Keratinocyte (primary cell): ENCODE data around the gene SLC43A3. TPM values are rescaled to one million over a fixed set of nuclear protein-coding genes. Genes with fewer than 3 reads are reported as not detected.

ENCODE experiments used
- DNase-seq: peaks from one replicate; pipeline ENCODE4 v3.0.0-alpha.2; 2011; ENCODE audit warnings: low read depth, missing footprints, low spot score
- FAIRE-seq: peaks from 2 replicates; lab custom pipeline; 2011; peaks lifted over from hg19 to GRCh38; lab: Jason Lieb, UNC
- H2AFZ ChIP-seq: 2 replicates; pipeline ENCODE4 v1.6.0; 2012; ENCODE audit warnings: low read length, control low read depth, inconsistent platforms; ENCODE audit not compliant: control insufficient read depth
- H3K27ac ChIP-seq: 2 replicates; pipeline ENCODE4 v1.5.1; 2011; ENCODE audit warnings: low read length; ENCODE audit not compliant: control insufficient read depth, insufficient read depth
- H3K27me3 ChIP-seq: 3 replicates; pipeline ENCODE4 v1.6.0; 2011; ENCODE audit warnings: low read length; ENCODE audit not compliant: control insufficient read depth, insufficient read depth; ENCODE audit errors: extremely low read depth
- H3K36me3 ChIP-seq, 2 experiments: 2 replicates in 1 of 2; 3 replicates in 1 of 2; pipeline ENCODE4 v1.5.1; 2011; ENCODE audit warnings: low read length in 2 of 2, mild to moderate bottlenecking in 1 of 2; ENCODE audit not compliant: control insufficient read depth in 2 of 2, insufficient read depth in 2 of 2; ENCODE audit errors: extremely low read depth in 1 of 2
- H3K4me1 ChIP-seq: 3 replicates; pipeline ENCODE4 v1.5.1; 2011; ENCODE audit warnings: low read length; ENCODE audit not compliant: control insufficient read depth, insufficient read depth; ENCODE audit errors: extremely low read depth
- H3K4me2 ChIP-seq: 3 replicates; pipeline ENCODE4 v1.6.0; 2011; ENCODE audit warnings: low read depth, low read length; ENCODE audit not compliant: control insufficient read depth, insufficient read depth; ENCODE audit errors: extremely low read depth
- H3K4me3 ChIP-seq, 3 experiments: fragments of 200-600 bp in 1 of 3; sonication (generic) in 1 of 3; 2 replicates in 2 of 3; 3 replicates in 1 of 3; pipeline ENCODE4 v1.5.1; 2011 to 2016; ENCODE audit warnings: low read length in 3 of 3, mild to moderate bottlenecking in 3 of 3, control low read depth in 2 of 3, inconsistent platforms in 1 of 3, low read depth in 1 of 3, mixed read lengths in 1 of 3, mixed run types in 1 of 3, moderate library complexity in 1 of 3; ENCODE audit not compliant: control insufficient read depth in 2 of 3, insufficient read depth in 2 of 3; ENCODE audit errors: extremely low read depth in 1 of 3
- H3K79me2 ChIP-seq: 2 replicates; pipeline ENCODE4 v1.6.0; 2012; ENCODE audit warnings: low read length; ENCODE audit not compliant: control insufficient read depth, insufficient read depth
- H3K9ac ChIP-seq: 3 replicates; pipeline ENCODE4 v1.6.0; 2011; ENCODE audit warnings: low read length; ENCODE audit not compliant: control insufficient read depth, insufficient read depth; ENCODE audit errors: extremely low read depth
- H3K9me1 ChIP-seq: 3 replicates; pipeline ENCODE4 v1.6.0; 2011; ENCODE audit warnings: low read length; ENCODE audit not compliant: control insufficient read depth, insufficient read depth; ENCODE audit errors: extremely low read depth
- H3K9me3 ChIP-seq: 2 replicates; pipeline ENCODE4 v1.5.1; 2012; ENCODE audit warnings: low read depth, low read length; ENCODE audit not compliant: control insufficient read depth
- H4K20me1 ChIP-seq: 3 replicates; pipeline ENCODE4 v1.6.0; 2011; ENCODE audit warnings: low read length; ENCODE audit not compliant: control insufficient read depth, insufficient read depth; ENCODE audit errors: extremely low read depth
- EZH2 ChIP-seq: IDR thresholded peaks from one replicate; pipeline ENCODE4 v1.6.1; 2012; ENCODE audit warnings: inconsistent platforms, mild to moderate bottlenecking, low read length, moderate library complexity
- dilution Hi-C: fragments of 300-500 bp; cut with MboI; formaldehyde crosslinking; loops from one replicate; pipeline ENCODE4 v1.7.0; 2020; ENCODE audit warnings: low sequenced_read_pairs; ENCODE audit not compliant: extremely low pct_ligation_motif_present
- polyA plus RNA-seq, 5 experiments: library from polyadenylated mRNA; depleted of rRNA in 3 of 5; stranded (reverse) in 3 of 5; stranded (forward) in 1 of 5; unstranded in 1 of 5; fragments of >200 nt; gene quantifications; 1 replicate in 1 of 5; 2 replicates in 3 of 5; 3 replicates in 1 of 5; pipeline versions ENCODE4 v1.2.1 to v1.2.3, GENCODE V29; 2011 to 2012; ENCODE audit warnings: missing spikeins in 2 of 5, low read depth in 1 of 5, low replicate concordance in 1 of 5
- TF ChIP-seq, protein P1 (sequence below), 3 experiments: IDR thresholded peaks in 1 of 3; conservative IDR thresholded peaks in 1 of 3; optimal IDR thresholded peaks in 1 of 3; 2 replicates in 2 of 3; 3 replicates in 1 of 3; pipeline versions ENCODE3 to v1.5.1; 2011; ENCODE audit warnings: low read length in 3 of 3, mild to moderate bottlenecking in 3 of 3, moderate library complexity in 2 of 3, control low read depth in 1 of 3, inconsistent platforms in 1 of 3; ENCODE audit not compliant: insufficient read depth in 2 of 3; ENCODE audit errors: extremely low read depth in 1 of 3

The SLC43A3 gene
- polyA plus RNA-seq, 1 donor (not counting 4 experiments of a cell fraction or from before 2014, with no cell fraction given): 48.1 TPM

DNA sequence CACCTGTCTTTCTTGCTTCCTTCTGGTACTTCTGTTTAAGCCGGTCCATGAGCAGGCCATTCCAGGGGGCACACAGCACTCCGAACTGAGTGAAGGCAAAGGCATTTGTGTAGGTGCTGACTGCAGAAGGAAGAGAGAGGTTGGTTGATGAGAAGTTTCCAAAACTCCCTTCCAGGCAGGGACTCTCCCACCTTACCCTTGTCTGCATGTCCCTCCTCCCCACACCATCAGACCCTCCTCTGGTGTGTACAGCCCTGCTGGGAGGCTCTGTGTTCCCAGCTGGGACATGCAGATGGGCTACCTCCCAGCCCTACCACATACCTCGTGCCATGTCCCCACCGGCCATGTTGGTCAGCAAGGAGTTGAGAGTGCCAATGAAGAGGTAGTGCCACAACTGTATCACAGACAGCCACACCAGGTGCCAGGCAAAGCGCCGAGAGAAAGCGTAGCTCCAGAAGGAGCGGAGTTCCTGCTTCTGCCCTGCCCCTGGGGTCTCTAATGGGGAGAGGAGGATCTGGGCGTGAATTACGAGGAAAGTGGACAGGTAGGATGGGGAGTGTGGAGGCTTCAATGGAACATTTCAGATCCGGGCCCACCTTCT is 12.2 kb downstream of the SLC43A3 start:
- Histone ChIP-seq H3K4me3 (no peak overlapping the region), H3K4me2 (no peak overlapping the region), H3K9ac (no peak overlapping the region), H3K27me3 (no peaks in the 10 kb centered on the region), H3K4me1 (no peaks in the 10 kb centered on the region), H3K79me2 (peaks cover 7% of the 10 kb centered on the region), H3K9me1 (no peaks in the 10 kb centered on the region), H2AFZ (no peak overlapping the region), H3K36me3 (peaks cover 24 to 57% of the 10 kb centered on the region in 2 experiments), H3K27ac (no peak overlapping the region), H4K20me1 (peaks cover 8% of the 10 kb centered on the region), H3K9me3 (no peaks in the 10 kb centered on the region)
- TF ChIP-seq, protein P1, sequence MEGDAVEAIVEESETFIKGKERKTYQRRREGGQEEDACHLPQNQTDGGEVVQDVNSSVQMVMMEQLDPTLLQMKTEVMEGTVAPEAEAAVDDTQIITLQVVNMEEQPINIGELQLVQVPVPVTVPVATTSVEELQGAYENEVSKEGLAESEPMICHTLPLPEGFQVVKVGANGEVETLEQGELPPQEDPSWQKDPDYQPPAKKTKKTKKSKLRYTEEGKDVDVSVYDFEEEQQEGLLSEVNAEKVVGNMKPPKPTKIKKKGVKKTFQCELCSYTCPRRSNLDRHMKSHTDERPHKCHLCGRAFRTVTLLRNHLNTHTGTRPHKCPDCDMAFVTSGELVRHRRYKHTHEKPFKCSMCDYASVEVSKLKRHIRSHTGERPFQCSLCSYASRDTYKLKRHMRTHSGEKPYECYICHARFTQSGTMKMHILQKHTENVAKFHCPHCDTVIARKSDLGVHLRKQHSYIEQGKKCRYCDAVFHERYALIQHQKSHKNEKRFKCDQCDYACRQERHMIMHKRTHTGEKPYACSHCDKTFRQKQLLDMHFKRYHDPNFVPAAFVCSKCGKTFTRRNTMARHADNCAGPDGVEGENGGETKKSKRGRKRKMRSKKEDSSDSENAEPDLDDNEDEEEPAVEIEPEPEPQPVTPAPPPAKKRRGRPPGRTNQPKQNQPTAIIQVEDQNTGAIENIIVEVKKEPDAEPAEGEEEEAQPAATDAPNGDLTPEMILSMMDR (optimal IDR thresholded peaks at IDR 0.05 in 1 of 3, IDR thresholded peaks at IDR 0.05 in 1 of 3, conservative IDR thresholded peaks at IDR 0.05 in 1 of 3; ENCODE audit: extremely low read depth in 1 of 3, insufficient read depth in 2 of 3, low read length in 3 of 3): no peak
- TF ChIP-seq EZH2: no peak
- no peak for DNase-seq
- dilution Hi-C loops: no loop called here
- no peak for FAIRE-seq

DNA sequence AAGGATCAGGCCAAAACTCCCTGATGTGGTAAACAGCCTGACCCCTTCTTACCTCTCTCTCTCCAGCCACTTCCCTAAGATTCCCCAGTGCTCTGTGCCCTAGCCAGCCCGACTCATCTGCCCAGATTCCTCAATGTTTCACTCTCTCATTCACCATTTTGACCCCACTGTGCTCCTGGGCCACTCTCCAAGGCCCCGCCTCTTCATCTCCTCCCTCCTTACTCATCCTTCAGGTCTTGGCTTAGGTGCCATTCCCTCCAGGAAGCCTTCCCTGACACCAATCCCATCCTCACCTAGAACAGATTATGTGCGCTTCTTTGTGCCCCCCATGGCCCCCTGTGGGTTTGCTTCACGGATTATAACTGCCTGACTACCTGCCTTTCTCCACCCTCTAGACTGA is 13.2 kb downstream of the SLC43A3 start:
- FAIRE-seq: no peak

More for the DNA sequence above, 13.2 kb downstream of the SLC43A3 start:
- Histone ChIP-seq H3K4me1 (no peaks in the 10 kb centered on the region), H3K36me3 (peaks cover 28 to 59% of the 10 kb centered on the region in 2 experiments), H3K9me1 (no peaks in the 10 kb centered on the region), H4K20me1 (peaks cover 8% of the 10 kb centered on the region), H2AFZ (no peak overlapping the region), H3K9ac (no peak overlapping the region), H3K4me2 (no peak overlapping the region), H3K9me3 (no peaks in the 10 kb centered on the region), H3K4me3 (no peak overlapping the region), H3K27ac (no peak overlapping the region), H3K79me2 (peaks cover 5% of the 10 kb centered on the region), H3K27me3 (no peaks in the 10 kb centered on the region)
- dilution Hi-C loops: no loop called here
- TF ChIP-seq, protein P1 (optimal IDR thresholded peaks at IDR 0.05 in 1 of 3, IDR thresholded peaks at IDR 0.05 in 1 of 3, conservative IDR thresholded peaks at IDR 0.05 in 1 of 3; ENCODE audit: extremely low read depth in 1 of 3, insufficient read depth in 2 of 3, low read length in 3 of 3): no peak
- TF ChIP-seq EZH2: no peak
- no peak for DNase-seq
